ENCODE data around the gene SETD3.

Gene SETD3

DNA sequence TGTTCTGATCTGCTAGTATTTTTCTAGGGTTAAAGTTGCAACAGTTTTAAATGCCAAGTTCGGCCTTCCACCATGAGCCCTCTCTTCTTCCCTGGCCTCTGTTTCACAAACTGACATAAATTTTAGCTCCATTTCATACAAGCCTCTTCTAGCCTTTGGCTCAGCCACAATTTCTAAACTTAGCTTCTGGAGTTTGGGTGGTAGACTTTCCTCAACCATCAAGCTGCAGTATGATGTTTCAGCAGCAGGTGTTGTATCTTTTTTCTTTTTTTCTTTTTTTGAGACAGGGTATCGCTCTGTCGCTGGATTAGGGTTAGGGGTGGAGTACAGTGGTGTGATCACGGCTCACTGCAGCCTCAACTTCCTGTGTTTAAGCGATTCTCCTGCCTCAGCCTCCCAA is 29.4 kb downstream of the SETD3 start:
- no peak for DNase-seq

DNA sequence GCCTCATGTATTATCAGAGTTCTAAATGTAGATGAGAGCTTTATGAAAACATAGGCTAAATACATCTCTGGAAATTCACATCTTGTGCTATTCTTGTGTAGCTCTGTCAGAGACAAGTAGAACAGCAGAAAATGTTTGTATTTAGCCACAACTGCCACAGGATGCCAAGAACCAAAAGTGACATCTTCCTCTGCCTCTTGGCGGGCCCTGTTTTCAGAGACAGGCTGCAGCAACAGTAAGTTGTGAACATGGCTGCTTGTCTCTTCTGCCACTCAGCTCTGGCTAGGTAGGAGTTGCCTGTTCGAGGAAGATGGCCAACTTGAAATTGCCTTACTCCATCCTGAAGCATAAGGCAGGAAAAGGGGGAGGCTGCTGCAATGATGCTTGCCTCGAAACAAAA is 30.4 kb downstream of the SETD3 start:
- DNase-seq: no peak

DNA sequence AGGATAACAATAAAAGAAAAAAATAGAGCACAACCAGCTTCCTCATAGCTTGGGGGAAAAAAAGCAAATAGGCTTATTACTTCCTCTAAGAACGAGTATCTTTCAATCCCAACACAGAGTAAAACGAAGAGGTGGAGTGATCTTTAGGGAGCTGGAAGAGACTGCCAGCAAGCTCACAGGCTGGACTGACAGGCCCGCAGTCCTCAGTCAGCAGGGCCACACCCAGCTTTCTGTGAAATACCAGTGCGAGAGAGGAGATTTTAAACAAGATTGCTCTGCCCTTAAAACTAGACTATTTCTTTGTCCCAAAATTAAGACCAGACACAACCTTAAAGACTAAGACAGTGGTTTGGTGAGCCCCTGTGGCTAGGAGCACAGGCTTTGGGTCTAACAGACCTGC is 32.9 kb downstream of the SETD3 start:
- DNase-seq: no peak

DNA sequence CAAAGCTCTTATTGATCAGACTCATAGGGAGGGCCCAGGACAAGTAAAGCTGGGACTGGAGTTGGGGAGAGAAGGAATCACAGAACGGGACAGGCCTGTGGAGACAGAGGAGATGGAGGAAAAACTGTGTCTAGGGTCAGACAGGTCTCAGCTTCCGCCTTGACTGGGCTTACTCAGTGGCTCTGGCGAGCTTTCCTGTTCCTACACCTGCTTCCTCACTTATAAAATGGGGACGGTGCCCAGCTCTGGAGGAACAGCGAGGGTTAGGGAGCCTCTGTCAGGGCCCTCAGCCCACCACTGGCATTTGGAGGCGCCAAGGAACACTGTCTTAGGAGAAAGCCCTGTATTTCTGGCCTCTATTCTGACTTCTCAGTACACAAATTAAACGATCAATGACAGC is 34.7 kb downstream of the SETD3 start:
- no peak for DNase-seq

DNA sequence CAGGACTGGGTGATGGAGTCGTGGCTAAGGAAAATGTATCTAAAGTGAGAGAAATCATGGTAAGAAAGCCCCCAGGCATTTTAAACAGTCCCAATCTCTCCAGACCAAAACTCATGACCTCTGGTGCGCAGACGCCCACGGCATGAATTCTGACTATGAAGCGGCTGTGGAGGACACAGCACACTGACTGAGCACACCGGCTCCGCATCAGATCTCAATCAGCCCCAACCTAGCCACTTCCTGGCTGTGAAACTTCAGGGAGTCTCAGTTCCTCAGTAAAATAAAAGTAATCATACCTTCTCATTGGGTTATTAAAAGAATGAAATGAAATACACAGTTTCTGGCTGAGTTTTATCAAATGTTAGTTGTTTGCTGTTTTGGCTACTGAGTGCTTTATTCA is 38.7 kb downstream of the SETD3 start:
- no peak for DNase-seq

DNA sequence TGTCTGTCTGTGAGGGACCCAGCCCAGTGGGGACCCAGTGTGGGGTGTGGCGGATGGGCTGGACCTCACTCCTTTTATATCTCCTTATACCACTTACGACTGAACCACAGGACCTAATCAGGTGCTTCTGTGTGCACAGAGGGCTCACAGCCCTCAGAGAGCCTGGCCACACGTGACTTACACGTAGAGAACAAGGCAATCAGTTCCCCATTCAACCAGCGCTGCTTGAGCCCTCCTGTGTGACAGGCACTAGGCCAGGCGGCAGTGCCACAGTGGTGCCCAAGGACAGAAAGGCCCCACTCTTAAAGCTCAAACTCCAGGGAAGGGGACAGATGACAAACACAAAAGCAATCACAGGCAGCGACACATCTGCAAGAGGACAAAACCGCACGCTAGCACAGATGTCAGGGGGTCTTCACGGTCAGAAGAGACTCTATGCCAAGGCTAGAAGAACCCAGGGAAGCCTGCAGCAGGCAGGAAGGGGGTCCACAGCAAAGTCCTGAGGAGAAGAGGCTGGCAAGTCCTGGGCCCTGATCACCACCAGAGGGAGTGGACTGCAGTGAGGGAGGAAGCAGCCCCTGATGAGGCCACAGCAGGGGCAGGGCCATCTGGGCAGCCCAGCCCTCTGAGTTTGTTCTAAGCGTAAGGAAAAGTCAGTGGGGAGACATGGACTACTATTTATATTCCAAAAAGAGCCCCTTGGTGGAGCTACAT is 39.3 kb downstream of the SETD3 start:
- no peak for DNase-seq

DNA sequence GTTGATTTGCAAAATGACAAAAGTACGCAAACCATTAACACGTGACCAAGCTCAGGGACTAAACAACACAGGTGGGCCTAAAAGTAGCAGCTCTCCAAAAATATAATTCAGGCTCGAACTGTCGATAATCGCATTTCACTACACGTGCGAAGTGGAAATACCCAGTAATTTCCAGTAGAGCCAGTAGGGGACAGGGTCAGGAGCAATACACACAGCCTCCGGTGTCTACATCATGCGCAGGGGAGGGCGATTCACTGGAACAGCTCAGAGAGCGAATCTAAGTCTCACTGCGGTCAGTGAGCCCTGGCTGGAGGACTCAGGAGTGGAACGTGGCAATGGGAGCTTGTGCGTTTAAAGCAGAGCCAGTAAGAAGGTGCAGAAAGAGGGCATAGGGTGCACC is 40.4 kb downstream of the SETD3 start:
- no peak for DNase-seq

DNA sequence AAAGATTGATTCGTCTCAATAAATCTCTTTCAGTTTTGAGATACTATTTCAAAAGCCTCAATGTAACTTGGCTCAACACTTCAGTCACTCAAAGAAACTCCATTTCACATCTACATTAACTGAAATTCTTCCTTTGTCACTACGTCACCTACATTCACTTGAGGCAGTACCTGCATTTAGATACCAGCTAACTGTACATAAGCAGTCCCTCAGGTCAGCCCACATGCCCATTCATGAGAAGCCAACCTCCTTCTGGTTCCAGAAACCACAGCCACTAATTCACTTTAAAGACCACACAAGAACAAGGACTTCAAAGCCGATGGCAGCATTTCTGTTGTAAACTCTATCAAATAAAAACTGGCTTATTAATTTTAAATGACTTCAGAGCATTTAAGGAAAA is 43.0 kb downstream of the SETD3 start:
- DNase-seq: no peak

DNA sequence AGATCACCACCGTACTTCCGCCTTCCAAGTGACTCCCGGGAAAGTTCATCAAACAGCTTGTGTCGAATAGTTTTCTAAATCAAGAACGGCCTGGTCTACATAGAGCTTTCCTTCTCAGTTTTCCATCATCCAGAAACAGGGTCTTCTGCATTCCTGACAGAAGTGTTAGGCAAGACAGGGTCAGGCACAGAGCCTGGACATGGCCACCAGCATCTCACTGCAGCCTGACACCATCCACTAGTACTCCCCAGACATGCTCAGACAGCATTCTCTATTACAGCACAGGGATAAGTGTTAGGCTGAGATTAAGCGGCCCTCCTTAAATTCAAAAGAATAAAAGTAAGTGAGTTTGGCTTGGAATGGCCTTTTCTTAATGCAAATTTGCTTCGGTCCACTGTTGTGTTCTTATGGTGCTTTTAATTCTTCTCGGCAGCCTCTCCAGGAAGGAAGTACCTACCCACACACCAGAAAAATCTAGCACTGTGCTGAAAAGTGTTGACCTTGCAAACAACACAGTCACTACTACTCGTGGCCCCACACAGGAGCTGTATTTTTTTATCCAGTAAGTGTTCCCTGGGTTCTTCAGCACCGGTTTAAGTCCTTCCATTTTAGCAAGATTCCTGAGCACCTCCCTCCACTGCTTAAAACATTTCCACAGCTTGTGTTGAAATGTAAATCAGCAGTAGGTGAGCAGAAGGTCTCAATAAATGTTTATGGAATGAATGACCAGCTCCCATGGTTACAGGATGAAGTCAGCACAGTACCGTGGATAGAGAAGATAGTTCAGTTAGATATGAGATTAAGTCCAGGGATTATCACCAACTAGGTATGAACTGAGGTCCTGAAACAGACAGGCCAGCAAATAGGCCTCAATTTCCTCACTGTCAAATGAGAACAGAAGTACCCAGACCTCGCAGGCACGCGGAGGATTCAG is 44.1 kb downstream of the SETD3 start:
- DNase-seq: no peak

DNA sequence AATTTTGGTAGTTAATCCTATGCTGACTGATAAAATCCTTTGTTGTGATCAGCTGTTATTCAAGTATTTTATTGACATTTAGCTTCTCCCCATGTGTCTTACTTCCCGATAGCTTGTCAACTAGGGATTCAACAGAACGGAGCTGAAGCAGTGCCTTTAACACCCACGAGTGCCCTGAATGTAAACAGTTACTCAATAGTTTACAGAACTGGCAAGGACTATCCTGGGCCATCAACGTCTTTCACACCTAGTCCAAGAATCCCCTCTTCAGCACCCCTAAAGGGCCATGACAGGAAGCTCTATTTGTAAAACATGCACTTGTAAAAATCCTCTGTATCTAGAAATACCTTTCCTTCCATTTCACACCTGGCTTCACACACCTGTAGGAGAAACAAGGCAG is 45.3 kb downstream of the SETD3 start:
- no peak for DNase-seq

DNA sequence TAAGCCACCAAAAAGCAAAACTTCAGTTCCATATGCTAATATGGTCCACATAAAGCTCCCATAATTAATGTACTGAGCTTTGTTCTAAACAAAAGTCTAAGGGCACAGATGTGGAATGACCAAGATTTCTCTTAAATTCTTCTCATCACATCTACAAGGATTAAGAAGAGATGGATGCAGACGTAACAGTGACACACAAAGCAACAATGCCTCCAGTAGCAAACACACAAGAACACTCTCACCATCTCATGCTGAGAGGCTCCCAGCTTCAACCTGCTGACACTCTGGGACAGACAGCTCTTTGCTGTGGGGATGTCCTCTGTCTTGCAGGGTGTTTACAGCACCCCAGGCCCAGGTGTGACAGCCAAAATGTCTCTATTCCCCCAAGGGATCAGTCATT is 48.2 kb downstream of the SETD3 start:
- DNase-seq: no peak

DNA sequence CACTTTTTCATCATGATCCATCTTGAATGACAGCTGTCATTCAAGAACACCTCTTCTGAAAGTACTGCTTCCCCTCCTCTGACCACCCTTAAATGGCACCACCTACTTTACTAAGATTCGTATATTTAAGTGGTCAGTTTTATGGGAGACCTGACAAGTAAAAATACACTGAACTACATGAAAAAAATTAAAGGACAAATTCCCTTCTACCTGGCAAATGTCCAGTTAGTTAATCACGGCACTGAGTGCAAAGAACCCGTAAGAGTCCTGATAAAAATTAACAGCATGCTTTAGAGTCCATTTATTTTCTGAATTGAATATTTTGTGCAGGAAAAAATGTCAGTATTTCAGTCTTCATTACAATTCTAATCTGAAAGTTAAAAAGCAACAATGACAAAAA is 48.7 kb downstream of the SETD3 start:
- no peak for DNase-seq

DNA sequence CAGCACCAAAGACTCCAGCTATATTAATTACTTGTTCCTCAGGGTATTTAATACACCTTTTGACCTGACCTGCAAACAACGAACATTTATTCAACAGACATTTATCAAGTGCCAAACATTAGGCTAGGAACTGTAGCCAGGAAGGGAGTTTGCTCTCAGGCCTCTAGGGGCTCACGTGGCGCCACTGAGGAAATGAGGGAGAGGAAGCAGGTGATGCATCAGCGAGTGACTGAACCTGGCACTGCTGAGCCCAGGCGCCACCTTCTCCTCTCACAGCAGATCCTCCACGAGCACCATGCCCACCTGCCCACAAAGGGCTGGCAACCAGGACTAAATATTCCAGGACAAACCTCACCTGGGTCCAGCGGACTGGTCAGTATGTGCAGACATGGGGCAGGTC is 50.2 kb downstream of the SETD3 start:
- DNase-seq: no peak

DNA sequence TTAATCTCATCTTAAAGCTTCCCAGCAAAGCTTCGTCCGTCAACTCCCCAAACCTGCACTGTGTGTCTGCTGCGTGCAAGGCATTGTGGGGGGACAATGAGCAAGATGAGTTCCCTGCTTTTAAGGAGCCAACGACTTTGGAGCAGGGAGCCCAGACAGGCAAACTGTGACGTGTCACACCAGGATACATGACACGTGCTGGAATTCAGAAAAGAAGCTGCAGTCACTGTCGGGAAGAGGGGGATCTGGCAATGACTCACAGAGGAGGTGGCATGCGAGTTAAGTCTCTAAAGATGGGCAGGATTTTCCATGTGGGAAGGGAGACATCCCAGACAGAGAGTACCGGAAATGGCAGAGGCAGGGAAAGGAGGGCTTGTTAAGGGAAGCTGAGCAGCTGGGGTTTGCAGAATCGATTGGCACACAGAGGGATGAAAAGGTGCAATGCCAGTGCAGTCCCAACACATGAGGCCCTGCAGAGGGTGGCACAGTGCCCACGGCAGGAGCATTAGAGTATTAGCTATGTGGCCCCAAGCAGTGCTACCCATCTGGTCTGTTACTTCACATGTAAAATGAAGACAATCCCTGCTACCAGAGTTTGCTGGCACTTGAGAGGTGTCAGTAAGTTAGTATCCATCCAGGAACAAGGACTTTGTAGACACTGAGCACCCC is 52.9 kb downstream of the SETD3 start:
- no peak for DNase-seq

DNA sequence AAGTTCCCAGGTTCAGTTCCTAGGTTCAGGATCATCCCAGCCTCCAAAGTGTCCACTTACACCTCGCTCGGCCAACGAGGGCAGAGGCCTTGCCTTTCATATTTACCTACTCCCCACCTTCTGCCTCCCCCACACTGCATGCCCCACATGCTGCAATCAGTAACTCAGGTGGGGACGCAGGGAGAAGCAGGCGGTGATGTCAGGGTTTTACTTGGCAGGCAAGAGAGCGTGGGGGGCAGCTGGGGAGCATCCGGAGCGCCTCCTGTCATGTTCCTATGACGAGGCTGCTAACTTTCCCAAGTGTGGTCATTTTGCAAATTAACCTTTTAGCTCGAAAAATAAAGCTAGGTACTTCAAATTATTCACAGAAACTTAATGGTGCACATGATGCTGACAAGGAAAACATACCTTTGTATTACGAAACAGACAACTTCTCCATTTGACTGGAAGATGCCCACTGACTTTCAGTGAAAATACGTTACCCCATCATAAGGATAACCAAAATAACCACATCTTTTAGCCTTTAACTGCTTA is 53.8 kb downstream of the SETD3 start:
- DNase-seq: no peak

DNA sequence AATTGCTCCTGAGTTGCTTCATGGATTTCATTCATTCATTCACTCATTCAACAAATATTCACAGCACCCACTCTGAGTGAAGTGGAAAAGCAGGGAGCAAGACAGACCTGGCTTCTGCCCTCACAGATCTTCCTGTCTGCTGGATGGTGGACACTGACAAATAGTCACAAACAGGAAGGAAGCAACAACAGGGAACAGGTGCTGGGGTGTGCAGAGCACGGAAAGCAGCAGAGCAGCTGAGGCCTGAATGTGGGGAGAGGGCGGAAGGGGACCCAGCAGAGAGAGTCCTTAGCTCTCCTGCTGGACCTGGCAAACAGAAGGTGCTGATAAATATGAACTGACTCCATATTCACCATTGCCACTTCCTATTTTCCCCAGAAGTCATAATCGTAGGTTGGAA is 54.4 kb downstream of the SETD3 start:
- no peak for DNase-seq

DNA sequence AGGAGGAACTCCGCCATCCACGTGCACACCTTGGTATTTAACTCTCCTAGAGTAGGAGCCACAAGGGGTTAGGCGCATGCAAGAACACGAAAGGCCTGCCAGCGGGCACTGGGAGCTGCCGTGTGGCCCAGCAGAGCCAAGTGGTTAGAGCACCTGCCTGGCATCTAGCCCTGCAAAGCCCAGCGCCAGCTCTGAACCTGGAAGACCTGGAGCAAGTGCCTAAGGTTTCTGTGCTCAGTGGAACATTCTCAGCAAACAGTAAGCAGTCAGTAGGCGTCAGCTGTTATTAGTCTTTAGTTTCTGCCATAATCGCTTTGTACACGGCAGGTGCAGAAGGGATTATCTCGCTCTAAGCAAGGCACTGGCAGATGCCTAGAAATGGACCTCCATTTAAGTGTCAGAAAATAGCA is 55.4 kb downstream of the SETD3 start:
- no peak for DNase-seq

DNA sequence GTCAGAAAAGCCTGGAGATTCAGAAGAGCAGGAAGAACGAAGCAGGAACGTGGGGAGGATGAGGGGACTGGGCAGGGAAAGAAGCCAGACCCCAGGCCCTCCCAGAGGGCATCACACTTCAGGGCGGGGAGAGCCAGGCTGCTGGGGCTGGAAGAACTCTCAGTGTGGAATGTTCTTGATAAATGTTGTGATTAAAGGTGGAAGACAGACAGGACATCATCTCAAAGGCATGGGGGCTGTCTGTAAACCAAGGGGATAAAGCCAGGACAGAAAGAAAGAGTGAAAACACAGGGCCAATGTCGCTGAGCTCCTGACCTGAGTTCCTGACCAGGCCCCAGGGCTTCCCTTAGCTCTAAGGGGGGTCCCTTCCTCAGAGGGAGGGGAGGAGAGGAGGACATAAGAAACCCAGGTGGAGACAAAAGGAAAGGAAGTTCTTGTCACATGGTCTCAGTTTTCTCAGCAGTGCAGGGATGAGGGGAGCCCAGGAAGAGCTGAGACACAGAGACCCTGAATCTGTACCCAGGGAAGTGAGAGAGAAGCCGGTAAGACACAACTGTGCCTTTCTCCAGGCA is 56.3 kb downstream of the SETD3 start:
- DNase-seq: no peak

DNA sequence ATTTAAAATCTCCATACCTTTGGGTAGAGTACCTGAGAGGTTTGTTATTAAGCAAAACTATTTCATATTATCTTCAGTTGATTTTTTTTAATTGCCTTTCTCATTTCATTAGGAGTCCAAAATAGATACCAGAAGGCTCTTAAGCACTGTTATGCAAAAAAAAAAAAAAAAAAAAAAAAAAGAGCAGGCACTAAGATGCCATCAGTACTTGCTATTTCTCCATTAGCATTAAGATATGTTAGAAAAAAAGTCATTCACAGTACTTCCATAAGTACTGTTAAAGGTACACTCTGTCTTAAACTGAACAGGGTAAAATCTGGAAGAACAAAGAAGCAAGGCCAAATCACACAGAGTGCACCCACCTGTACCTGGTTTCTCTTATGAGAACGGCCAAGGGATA is 57.2 kb downstream of the SETD3 start:
- no peak for DNase-seq

DNA sequence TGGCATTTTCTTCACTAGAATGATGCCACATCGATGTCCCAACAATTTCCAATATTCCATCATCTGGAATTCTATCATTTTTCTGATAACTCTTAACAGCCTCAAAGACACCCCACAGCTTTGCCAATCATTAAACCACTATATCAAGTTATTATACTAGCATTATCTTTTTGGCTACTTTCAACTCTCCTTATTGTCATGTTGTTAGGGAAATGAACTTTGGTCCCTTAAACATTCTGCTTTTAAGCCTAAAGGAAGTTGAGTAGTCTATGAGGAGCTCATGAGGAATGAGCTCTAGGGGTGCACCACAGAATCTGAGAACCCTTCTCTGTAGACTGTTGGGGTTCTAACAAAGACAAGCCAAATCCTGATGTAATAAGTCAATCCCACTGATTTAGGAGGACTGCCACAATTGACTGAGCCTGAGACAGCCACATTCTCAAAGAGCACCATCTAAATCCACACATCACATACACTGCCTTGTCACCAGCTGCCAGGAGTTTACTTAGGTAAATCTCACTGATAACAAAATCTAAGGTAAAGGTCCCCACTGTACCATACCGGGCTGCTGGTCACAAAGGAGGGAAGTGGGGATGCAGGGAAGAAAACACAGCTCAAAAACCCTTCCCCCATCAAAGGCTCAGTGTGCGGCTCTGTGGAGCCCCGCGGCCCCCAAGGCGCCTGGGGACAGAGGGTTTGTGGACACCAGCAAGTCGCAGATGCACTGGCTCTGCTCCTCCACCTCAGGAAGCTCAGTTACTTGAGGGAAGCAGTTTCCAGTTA is 58.2 kb downstream of the SETD3 start:
- DNase-seq: no peak

DNA sequence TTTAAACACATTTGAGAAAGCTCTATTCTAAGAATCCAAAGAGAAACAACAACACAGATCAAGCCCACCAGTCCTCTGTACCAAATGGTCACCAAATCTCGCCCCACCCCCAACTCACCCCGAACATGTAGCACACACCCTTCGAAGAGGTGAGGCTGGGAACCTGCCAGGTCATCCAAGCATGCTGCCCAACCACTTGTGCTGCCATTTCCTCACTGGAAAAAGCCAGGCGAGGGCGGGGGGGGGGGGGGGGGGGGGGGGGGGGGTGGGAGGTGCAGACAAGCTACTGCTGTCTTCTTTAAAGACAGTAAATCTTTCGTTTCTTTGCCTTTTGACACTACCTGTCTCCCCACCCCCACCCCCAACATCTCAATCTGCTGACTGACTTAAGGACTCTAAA is 59.9 kb downstream of the SETD3 start:
- no peak for DNase-seq

DNA sequence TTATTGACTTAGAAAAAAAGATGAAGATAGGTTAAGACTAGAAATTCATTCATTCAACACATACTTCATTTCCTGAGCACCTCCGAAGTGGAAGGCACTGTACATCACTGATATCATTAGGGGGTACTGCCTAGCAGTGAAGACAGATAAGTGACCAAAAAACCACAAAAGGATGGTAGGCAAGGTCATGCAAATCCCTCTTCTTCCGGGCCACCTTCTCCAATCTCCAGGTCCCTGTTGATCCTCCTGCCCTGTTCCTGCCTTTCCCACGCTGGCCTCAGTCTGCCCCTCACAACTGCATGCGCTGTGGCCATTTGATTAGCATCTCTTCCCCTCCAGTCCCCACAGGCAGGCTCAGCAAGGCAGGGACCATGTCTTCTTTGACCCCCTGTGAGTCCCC is 60.8 kb downstream of the SETD3 start:
- no peak for DNase-seq

All from femur (tissue), 1 donor.